ENCODE measurements around the gene ZNF668.

The ZNF668 gene

DNA sequence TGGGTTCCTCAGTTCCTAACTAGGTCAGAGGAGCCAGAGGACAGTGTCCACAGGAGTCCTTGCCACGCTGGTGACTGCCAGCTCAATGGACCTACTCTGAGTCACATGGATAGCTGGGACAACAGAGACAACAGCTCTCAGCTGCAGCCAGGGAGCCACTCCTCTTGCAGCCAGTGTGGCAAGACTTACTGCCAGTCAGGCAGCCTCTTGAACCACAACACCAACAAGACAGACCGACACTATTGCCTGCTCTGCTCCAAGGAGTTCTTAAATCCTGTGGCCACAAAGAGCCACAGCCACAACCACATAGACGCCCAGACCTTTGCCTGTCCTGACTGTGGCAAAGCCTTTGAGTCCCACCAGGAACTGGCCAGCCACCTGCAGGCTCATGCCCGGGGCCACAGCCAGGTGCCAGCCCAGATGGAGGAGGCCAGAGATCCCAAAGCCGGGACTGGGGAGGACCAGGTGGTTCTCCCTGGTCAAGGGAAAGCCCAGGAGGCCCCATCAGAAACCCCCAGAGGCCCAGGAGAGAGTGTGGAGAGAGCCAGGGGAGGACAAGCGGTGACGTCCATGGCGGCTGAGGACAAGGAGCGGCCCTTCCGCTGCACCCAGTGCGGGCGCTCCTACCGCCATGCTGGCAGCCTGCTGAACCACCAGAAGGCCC lies 6.8 kb upstream of the ZNF668 start:
- no peak for DNase-seq (ENCODE audit: low read depth)
- no peak overlapping the region for H3K4me3 ChIP-seq (replicated peaks; ENCODE audit: low read depth, low read length)
- no peak for TF ChIP-seq CTCF (IDR thresholded peaks at IDR 0.05; ENCODE audit: low read length, missing control alignments)

- H3K4me3 ChIP-seq (replicated peaks; ENCODE audit: low read depth, low read length): no peak overlapping the region
- TF ChIP-seq CTCF (IDR thresholded peaks at IDR 0.05; ENCODE audit: low read length, missing control alignments): no peak
- DNase-seq (ENCODE audit: low read depth): no peak
Observed at GRCh38 chr16:31080035-31080629, 6.1 kb upstream of the ZNF668 start.

- DNase-seq (ENCODE audit: low read depth): no peak
- TF ChIP-seq CTCF (IDR thresholded peaks at IDR 0.05; ENCODE audit: low read length, missing control alignments): no peak
- no peak overlapping the region for H3K4me3 ChIP-seq (replicated peaks; ENCODE audit: low read depth, low read length)
Observed at GRCh38 chr16:31079342-31079944, 5.4 kb upstream of the ZNF668 start.

- no peak for TF ChIP-seq CTCF (IDR thresholded peaks at IDR 0.05; ENCODE audit: low read length, missing control alignments)
- H3K4me3 ChIP-seq (replicated peaks; ENCODE audit: low read depth, low read length): no peak overlapping the region
- no peak for DNase-seq (ENCODE audit: low read depth)
Observed at GRCh38 chr16:31078597-31079341, 4.7 kb upstream of the ZNF668 start.

- no peak for DNase-seq (ENCODE audit: low read depth)
- no peak overlapping the region for H3K4me3 ChIP-seq (replicated peaks; ENCODE audit: low read depth, low read length)
- no peak for TF ChIP-seq CTCF (IDR thresholded peaks at IDR 0.05; ENCODE audit: low read length, missing control alignments)
Observed at GRCh38 chr16:31077592-31078396, 3.8 kb upstream of the ZNF668 start.

GRCh38 chr16:31077024-31077423 lies 3.0 kb upstream of the ZNF668 start:
- H3K4me3 ChIP-seq (replicated peaks; ENCODE audit: low read depth, low read length): no peak overlapping the region
- no peak for TF ChIP-seq CTCF (IDR thresholded peaks at IDR 0.05; ENCODE audit: low read length, missing control alignments)
- DNase-seq (ENCODE audit: low read depth): no peak
